DOHH2 (cell line): ENCODE data around the gene ULBP1.
"Not testable (repeated sequence)": the region's sequence is repeated elsewhere in the genome, so short reads cannot be mapped to it uniquely, and the experiment has no call there.

ENCODE experiments used
- EZH2phosphoT487 ChIP-seq: fragments of 200-600 bp; sonication (generic); IDR thresholded peaks from 2 replicates; pipeline ENCODE4 v1.6.1; 2017; ENCODE audit warnings: borderline replicate concordance, mild to moderate bottlenecking, antibody characterized with exemption, low read length, moderate library complexity, mixed read lengths
- TF ChIP-seq, protein P1 (sequence below): fragments of 200-600 bp; sonication (generic); IDR thresholded peaks from one replicate; pipeline ENCODE4 v1.5.1; 2014; ENCODE audit warnings: antibody characterized with exemption, mild to moderate bottlenecking, low read depth, low read length; ENCODE audit not compliant: poor library complexity, severe bottlenecking

- TF ChIP-seq, protein P1, sequence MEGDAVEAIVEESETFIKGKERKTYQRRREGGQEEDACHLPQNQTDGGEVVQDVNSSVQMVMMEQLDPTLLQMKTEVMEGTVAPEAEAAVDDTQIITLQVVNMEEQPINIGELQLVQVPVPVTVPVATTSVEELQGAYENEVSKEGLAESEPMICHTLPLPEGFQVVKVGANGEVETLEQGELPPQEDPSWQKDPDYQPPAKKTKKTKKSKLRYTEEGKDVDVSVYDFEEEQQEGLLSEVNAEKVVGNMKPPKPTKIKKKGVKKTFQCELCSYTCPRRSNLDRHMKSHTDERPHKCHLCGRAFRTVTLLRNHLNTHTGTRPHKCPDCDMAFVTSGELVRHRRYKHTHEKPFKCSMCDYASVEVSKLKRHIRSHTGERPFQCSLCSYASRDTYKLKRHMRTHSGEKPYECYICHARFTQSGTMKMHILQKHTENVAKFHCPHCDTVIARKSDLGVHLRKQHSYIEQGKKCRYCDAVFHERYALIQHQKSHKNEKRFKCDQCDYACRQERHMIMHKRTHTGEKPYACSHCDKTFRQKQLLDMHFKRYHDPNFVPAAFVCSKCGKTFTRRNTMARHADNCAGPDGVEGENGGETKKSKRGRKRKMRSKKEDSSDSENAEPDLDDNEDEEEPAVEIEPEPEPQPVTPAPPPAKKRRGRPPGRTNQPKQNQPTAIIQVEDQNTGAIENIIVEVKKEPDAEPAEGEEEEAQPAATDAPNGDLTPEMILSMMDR: not testable (repeated sequence)
- not testable (repeated sequence) for TF ChIP-seq EZH2phosphoT487
Measured at GRCh38 chr6:149946631-149947030, 17.1 kb upstream of the ULBP1 start.
